Neural progenitor cell (in vitro differentiated cells): ENCODE data around the gene RNF166. TPM values are rescaled to one million over a fixed set of nuclear protein-coding genes. Genes with fewer than 3 reads are reported as not detected.

Source experiments
- DNase-seq: peaks from one replicate; pipeline ENCODE4 v3.0.0-alpha.2; 2016; ENCODE audit warnings: low spot score
- H2AFZ ChIP-seq: fragments of 200-600 bp; sonication (generic); replicated peaks from 2 replicates; pipeline ENCODE4 v1.6.1; 2016; ENCODE audit warnings: antibody characterized with exemption
- H3F3A ChIP-seq: fragments of 200-600 bp; sonication (generic); 2 replicates; pipeline ENCODE4 v1.6.1; 2016; ENCODE audit warnings: antibody characterized with exemption, low read depth
- H3K27ac ChIP-seq: fragments of 200-600 bp; sonication (generic); 2 replicates; pipeline ENCODE4 v1.5.1; 2016; ENCODE audit warnings: mild to moderate bottlenecking
- H3K27me3 ChIP-seq: fragments of 200-600 bp; sonication (generic); 2 replicates; pipeline ENCODE4 v1.6.1; 2016; ENCODE audit warnings: mild to moderate bottlenecking, moderate library complexity
- H3K36me3 ChIP-seq: fragments of 200-600 bp; sonication (generic); 2 replicates; pipeline ENCODE4 v1.5.1; 2016
- H3K4me1 ChIP-seq: fragments of 200-600 bp; sonication (generic); 2 replicates; pipeline ENCODE4 v1.6.1; 2016; ENCODE audit warnings: mixed run types
- H3K4me2 ChIP-seq: fragments of 200-600 bp; sonication (generic); 2 replicates; pipeline ENCODE4 v1.6.1; 2016
- H3K4me3 ChIP-seq: fragments of 200-600 bp; sonication (generic); 2 replicates; pipeline ENCODE4 v1.5.1; 2016
- H3K79me2 ChIP-seq: fragments of 200-600 bp; sonication (generic); 2 replicates; pipeline ENCODE4 v1.6.1; 2016; ENCODE audit warnings: low read depth
- H3K9ac ChIP-seq: fragments of 200-600 bp; sonication (generic); 2 replicates; pipeline ENCODE4 v1.6.1; 2016
- H3K9me3 ChIP-seq: fragments of 200-600 bp; sonication (generic); 2 replicates; pipeline ENCODE4 v1.5.1; 2016; ENCODE audit warnings: low read depth
- H4K20me1 ChIP-seq: fragments of 200-600 bp; sonication (generic); 2 replicates; pipeline ENCODE4 v1.6.1; 2016; ENCODE audit warnings: low read depth
- H3K27ac Mint-ChIP-seq: 3 replicates; pipeline ENCODE4 v1.8.0; 2021; ENCODE audit warnings: mixed read lengths
- H3K27me3 Mint-ChIP-seq: 2 replicates; pipeline ENCODE4 v1.8.0; 2022; ENCODE audit warnings: low read depth, mild to moderate bottlenecking, inconsistent platforms, moderate library complexity, mixed read lengths; ENCODE audit not compliant: insufficient read depth
- H3K36me3 Mint-ChIP-seq: 3 replicates; pipeline ENCODE4 v1.8.0; 2021; ENCODE audit warnings: mixed read lengths
- H3K4me1 Mint-ChIP-seq: 3 replicates; pipeline ENCODE4 v1.8.0; 2021; ENCODE audit warnings: mixed read lengths
- H3K4me3 Mint-ChIP-seq: 3 replicates; pipeline ENCODE4 v1.8.0; 2021; ENCODE audit warnings: mild to moderate bottlenecking, moderate library complexity, mixed read lengths
- H3K9me3 Mint-ChIP-seq: 3 replicates; pipeline ENCODE4 v1.8.0; 2020; ENCODE audit warnings: mixed read lengths
- CTCF ChIP-seq: fragments of 200-600 bp; sonication (generic); IDR thresholded peaks from 2 replicates; pipeline ENCODE4 v1.5.1; 2017; ENCODE audit warnings: antibody characterized with exemption, mild to moderate bottlenecking
- EZH2 ChIP-seq: fragments of 200-600 bp; sonication (generic); IDR thresholded peaks from 2 replicates; pipeline ENCODE4 v1.6.1; 2017; ENCODE audit warnings: antibody characterized with exemption, mild to moderate bottlenecking, moderate library complexity
- EZH2phosphoT487 ChIP-seq: fragments of 200-600 bp; sonication (generic); IDR thresholded peaks from 2 replicates; pipeline ENCODE4 v1.6.1; 2017; ENCODE audit warnings: antibody characterized with exemption
- total RNA-seq: library from RNA; depleted of rRNA; stranded (reverse); fragments of >200 nt; gene quantifications from 2 replicates; pipeline ENCODE4 v1.2.3, GENCODE V29; 2015; ENCODE audit warnings: low replicate concordance

RNF166 gene
- total RNA-seq, 1 donor from 2014 or later = 11.1 TPM

GRCh38 chr16:88651276-88651988 lies 54.8 kb downstream of the RNF166 start:
- peaks cover 10% of the 10 kb centered on the region for H3K4me1 ChIP-seq
- peak; percentile 47 for DNase-seq
- H3K27me3 ChIP-seq = no peaks in the 10 kb centered on the region
- H4K20me1 ChIP-seq = peaks cover 20% of the 10 kb centered on the region
- no peaks in the 10 kb centered on the region for H3K9me3 ChIP-seq
- H2AFZ ChIP-seq = no peak overlapping the region
- no peak overlapping the region for H3K27ac ChIP-seq
- Mint-ChIP-seq H3K4me3 (peak overlapping the region; percentile 84), H3K9me3 (no peaks in the 10 kb centered on the region), H3K4me1 (peaks cover 14% of the 10 kb centered on the region), H3K27me3 (peaks cover 7% of the 10 kb centered on the region), H3K36me3 (peaks cover 2% of the 10 kb centered on the region), H3K27ac (no peak overlapping the region)
- H3F3A ChIP-seq = peaks cover 6% of the 10 kb centered on the region
- H3K4me2 ChIP-seq = peak overlapping the region; percentile 95
- peaks cover 8% of the 10 kb centered on the region for H3K79me2 ChIP-seq
- H3K4me3 ChIP-seq = peak overlapping the region; percentile 79
- TF ChIP-seq EZH2 = no peak
- H3K9ac ChIP-seq = no peak overlapping the region
- no peaks in the 10 kb centered on the region for H3K36me3 ChIP-seq

GRCh38 chr16:88650749-88651275 lies 55.4 kb downstream of the RNF166 start, which contains the start of gene CYBA:
Gene CYBA (minus strand): TSS chr16:88651053. CDS start chr16:88651013, 40 bp downstream.
- H3K27ac Mint-ChIP-seq = no peak within 1 kb of the TSS
- H3K36me3 Mint-ChIP-seq = peaks cover 2% of the 10 kb centered on the region

GRCh38 chr16:88649924-88650748 lies 56.1 kb downstream of the RNF166 start:
- H3K4me3 ChIP-seq = peak overlapping the region; percentile 79
- TF ChIP-seq EZH2 = no peak
- TF ChIP-seq EZH2phosphoT487 = no peak
- TF ChIP-seq CTCF = no peak
- H3F3A ChIP-seq = peaks cover 6% of the 10 kb centered on the region
- no peak overlapping the region for H2AFZ ChIP-seq
- peaks cover 2% of the 10 kb centered on the region for H3K36me3 Mint-ChIP-seq
- H3K9me3 ChIP-seq = no peaks in the 10 kb centered on the region
- H3K36me3 ChIP-seq = no peaks in the 10 kb centered on the region
- DNase-seq = peak; percentile 71
- H3K4me3 Mint-ChIP-seq = peak overlapping the region; percentile 84
- H3K27me3 ChIP-seq = no peaks in the 10 kb centered on the region
- peaks cover 7% of the 10 kb centered on the region for H3K27me3 Mint-ChIP-seq
- no peak overlapping the region for H3K27ac Mint-ChIP-seq
- peaks cover 8% of the 10 kb centered on the region for H3K79me2 ChIP-seq
- peaks cover 19% of the 10 kb centered on the region for H3K4me1 Mint-ChIP-seq
- H3K9me3 Mint-ChIP-seq = no peaks in the 10 kb centered on the region
- peaks cover 10% of the 10 kb centered on the region for H3K4me1 ChIP-seq
- H3K4me2 ChIP-seq = peak overlapping the region; percentile 95
- peak overlapping the region; percentile 48 for H3K9ac ChIP-seq
- no peak overlapping the region for H3K27ac ChIP-seq
- peaks cover 20% of the 10 kb centered on the region for H4K20me1 ChIP-seq

More at GRCh38 chr16:88650749-88651275, 55.4 kb downstream of the RNF166 start, which contains the start of gene CYBA:
- Histone ChIP-seq H3K27ac (no peak within 1 kb of the TSS), H4K20me1 (peaks cover 20% of the 10 kb centered on the region), H2AFZ (no peak within 1 kb of the TSS), H3K9ac (peak within 1 kb of the TSS; percentile 48), H3K36me3 (no peaks in the 10 kb centered on the region), H3K9me3 (no peaks in the 10 kb centered on the region), H3F3A (peaks cover 6% of the 10 kb centered on the region), H3K4me3 (peak within 1 kb of the TSS; percentile 79), H3K4me2 (peak within 1 kb of the TSS; percentile 95), H3K4me1 (peaks cover 10% of the 10 kb centered on the region), H3K27me3 (no peaks in the 10 kb centered on the region), H3K79me2 (peaks cover 8% of the 10 kb centered on the region)
- peak within 1 kb of the TSS; percentile 84 for H3K4me3 Mint-ChIP-seq
- H3K4me1 Mint-ChIP-seq = peaks cover 14% of the 10 kb centered on the region
- no peaks in the 10 kb centered on the region for H3K9me3 Mint-ChIP-seq
- peaks cover 7% of the 10 kb centered on the region for H3K27me3 Mint-ChIP-seq
- TF ChIP-seq EZH2 (no peak), EZH2phosphoT487 (no peak), CTCF (no peak)
- DNase-seq = peak; percentile 72
